Peyer's patch (tissue), 4 donors: Measurements from ENCODE around the gene FBXL3. TPM values are rescaled to one million over a fixed set of nuclear protein-coding genes. Genes with fewer than 3 reads are reported as not detected.
A peak's percentile ranks its signal among the peaks of the same experiment; 100 is the strongest.

Experiments used
- DNase-seq, 3 donors: peaks; one replicate each; pipeline ENCODE4 v3.0.0-alpha.2; 2017 to 2019
- H3K27ac ChIP-seq, 4 donors: fragments of 200-600 bp; sonication (generic); one replicate each; pipeline ENCODE4 v1.5.1; 2016 to 2019
- H3K27me3 ChIP-seq, 2 donors: fragments of 200-600 bp; sonication (generic); one replicate each; pipeline ENCODE4 v1.5.1; 2019
- H3K36me3 ChIP-seq, 3 donors: fragments of 200-600 bp; sonication (generic); one replicate each; pipeline ENCODE4 v1.5.1; 2016 to 2019
- H3K4me1 ChIP-seq, 4 donors: fragments of 200-600 bp; sonication (generic); one replicate each; pipeline ENCODE4 v1.5.1; 2016 to 2019
- H3K4me3 ChIP-seq, 4 donors: fragments of 200-600 bp; sonication (generic); 1 replicate in 3 of 4; 2 replicates in 1 of 4; pipeline ENCODE4 v1.5.1; 2016 to 2019; ENCODE audit warnings: mild to moderate bottlenecking in 1 of 4
- H3K9me3 ChIP-seq, 4 donors: fragments of 200-600 bp; sonication (generic); one replicate each; pipeline ENCODE4 v1.5.1; 2016 to 2019; ENCODE audit warnings: mild to moderate bottlenecking in 1 of 4
- POLR2A ChIP-seq, 2 donors: fragments of 450-650 bp; IDR thresholded peaks; one replicate each; pipeline ENCODE4 v1.5.1; 2017; ENCODE audit warnings: antibody characterized with exemption in 2 of 2, mild to moderate bottlenecking in 2 of 2, moderate library complexity in 2 of 2
- total RNA-seq, 4 donors: library from RNA; depleted of rRNA; stranded (reverse); fragments of >200 nt; gene quantifications; one replicate each; pipeline ENCODE4 v1.1.0, GENCODE V29; 2016
- TF ChIP-seq, protein P1 (sequence below), 6 experiments: fragments of 450-650 bp in 4 of 6; fragments of 200-600 bp in 2 of 6; sonication (generic) in 1 of 6; IDR thresholded peaks; one replicate each; pipeline ENCODE4 v1.5.1; 2017 to 2019; ENCODE audit warnings: antibody characterized with exemption in 6 of 6, mild to moderate bottlenecking in 3 of 6, moderate library complexity in 1 of 6

The FBXL3 gene
- total RNA-seq, 4 donors from 2014 or later = 48.7 to 66.2 (median 52.7) TPM

DNA sequence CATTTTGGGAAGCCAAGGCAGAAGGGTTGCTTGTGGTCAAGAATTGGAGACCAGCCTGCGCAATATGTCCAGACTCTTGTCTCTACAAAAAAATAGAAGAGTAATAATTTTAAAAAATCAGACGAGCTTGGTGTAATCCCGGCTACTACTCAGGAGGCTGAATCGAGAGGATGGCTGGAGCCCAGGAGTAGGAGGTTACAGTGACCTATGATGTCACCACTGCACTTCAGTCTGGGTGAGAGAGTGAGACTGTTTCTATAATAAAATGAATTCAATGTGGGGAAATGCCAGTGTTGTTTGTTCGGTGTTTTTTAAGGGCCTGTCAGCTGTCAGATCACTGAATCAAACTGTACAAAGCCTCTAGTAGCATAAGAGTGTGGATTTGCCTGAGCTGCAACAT is 1.2 kb upstream of the FBXL3 start:
- TF ChIP-seq, protein P1, sequence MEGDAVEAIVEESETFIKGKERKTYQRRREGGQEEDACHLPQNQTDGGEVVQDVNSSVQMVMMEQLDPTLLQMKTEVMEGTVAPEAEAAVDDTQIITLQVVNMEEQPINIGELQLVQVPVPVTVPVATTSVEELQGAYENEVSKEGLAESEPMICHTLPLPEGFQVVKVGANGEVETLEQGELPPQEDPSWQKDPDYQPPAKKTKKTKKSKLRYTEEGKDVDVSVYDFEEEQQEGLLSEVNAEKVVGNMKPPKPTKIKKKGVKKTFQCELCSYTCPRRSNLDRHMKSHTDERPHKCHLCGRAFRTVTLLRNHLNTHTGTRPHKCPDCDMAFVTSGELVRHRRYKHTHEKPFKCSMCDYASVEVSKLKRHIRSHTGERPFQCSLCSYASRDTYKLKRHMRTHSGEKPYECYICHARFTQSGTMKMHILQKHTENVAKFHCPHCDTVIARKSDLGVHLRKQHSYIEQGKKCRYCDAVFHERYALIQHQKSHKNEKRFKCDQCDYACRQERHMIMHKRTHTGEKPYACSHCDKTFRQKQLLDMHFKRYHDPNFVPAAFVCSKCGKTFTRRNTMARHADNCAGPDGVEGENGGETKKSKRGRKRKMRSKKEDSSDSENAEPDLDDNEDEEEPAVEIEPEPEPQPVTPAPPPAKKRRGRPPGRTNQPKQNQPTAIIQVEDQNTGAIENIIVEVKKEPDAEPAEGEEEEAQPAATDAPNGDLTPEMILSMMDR (IDR thresholded peaks at IDR 0.05) = no peak
- TF ChIP-seq POLR2A (IDR thresholded peaks at IDR 0.05) = no peak

DNA sequence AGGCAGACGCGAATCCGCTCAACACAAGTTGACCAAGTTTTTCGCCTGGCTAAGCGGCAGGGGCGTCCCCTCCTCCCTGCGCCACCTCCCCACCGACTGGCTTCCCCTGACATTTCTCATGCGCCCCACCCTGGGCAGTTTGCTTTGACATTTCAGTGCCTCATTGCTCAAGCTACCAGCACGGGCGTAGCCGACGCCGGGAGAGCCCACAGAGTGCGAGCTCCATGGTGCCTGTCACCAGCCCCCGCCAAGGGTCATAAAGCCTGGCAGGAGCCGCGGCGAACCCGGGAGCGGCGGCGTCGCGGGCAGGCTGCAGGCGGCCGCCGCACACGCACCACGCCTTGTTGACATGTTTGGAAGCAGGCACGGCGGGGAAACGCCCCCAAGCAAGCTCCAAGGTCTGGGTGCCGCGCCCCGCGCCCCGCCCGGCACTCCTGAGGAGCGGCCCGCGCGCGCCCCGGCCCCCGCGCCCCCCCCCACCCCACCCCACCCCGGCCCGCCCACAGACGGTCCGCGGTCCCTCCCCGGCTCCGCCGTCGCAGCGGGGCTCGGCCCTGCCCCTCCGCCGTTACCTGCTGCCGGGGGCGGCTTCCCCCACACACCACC is 601 bp downstream of the FBXL3 start:
- peak; percentile 53 to 75 for TF ChIP-seq POLR2A (IDR thresholded peaks at IDR 0.05)
- TF ChIP-seq, protein P1 (IDR thresholded peaks at IDR 0.05) = peak in 1 of 6 experiments; percentile 6
- H3K27me3 ChIP-seq = no peaks in the 10 kb centered on the region
- H3K4me1 ChIP-seq = peaks cover 0 to 50% (median 12%) of the 10 kb centered on the region in 4 donors
- peaks cover 0 to 3% (median 0%) of the 10 kb centered on the region in 3 donors for H3K36me3 ChIP-seq
- H3K9me3 ChIP-seq = no peaks in the 10 kb centered on the region
- DNase-seq = peak; percentile 75 to 95 (median 95)
- peak overlapping the region; percentile 95 to 100 (median 100) for H3K27ac ChIP-seq
- H3K4me3 ChIP-seq = peak overlapping the region; percentile 81 to 99 (median 94)

More for the DNA sequence above, 1.2 kb upstream of the FBXL3 start:
- Histone ChIP-seq H3K4me1 (peaks cover 0 to 32% (median 6%) of the 10 kb centered on the region in 4 donors), H3K27me3 (no peaks in the 10 kb centered on the region), H3K36me3 (no peaks in the 10 kb centered on the region), H3K27ac (peak overlapping the region in 2 of 4 donors; percentile 7 to 100), H3K4me3 (peak overlapping the region in 1 of 4 donors; percentile 99), H3K9me3 (no peaks in the 10 kb centered on the region)
- no peak for DNase-seq

DNA sequence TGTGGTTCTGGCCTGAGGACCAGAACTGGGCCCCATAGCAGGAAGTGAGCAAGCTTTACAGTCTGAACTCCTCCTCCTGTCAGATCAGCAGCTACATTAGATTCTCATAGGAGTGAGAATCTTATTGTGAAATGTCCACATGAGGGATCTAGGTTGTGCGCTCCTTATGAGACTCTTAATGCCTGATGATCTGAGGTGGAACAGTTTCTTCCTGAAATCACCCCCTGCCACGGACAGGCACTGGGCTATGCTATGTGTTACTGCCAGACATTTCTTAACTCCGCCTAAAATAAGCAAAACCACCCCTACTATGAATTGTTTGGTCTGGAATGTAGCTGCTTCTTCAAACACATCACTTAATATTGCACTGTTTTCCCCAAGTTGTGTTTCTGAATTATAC is 4.6 kb downstream of the FBXL3 start:
- Histone ChIP-seq H3K4me1 (peaks cover 0 to 69% (median 20%) of the 10 kb centered on the region in 4 donors), H3K27me3 (no peaks in the 10 kb centered on the region), H3K36me3 (peaks cover 0 to 13% (median 0%) of the 10 kb centered on the region in 3 donors), H3K27ac (peak overlapping the region in 1 of 4 donors; percentile 1), H3K4me3 (no peak overlapping the region), H3K9me3 (no peaks in the 10 kb centered on the region)
- TF ChIP-seq POLR2A (IDR thresholded peaks at IDR 0.05) = no peak
- TF ChIP-seq, protein P1 (IDR thresholded peaks at IDR 0.05) = no peak
- DNase-seq = no peak

DNA sequence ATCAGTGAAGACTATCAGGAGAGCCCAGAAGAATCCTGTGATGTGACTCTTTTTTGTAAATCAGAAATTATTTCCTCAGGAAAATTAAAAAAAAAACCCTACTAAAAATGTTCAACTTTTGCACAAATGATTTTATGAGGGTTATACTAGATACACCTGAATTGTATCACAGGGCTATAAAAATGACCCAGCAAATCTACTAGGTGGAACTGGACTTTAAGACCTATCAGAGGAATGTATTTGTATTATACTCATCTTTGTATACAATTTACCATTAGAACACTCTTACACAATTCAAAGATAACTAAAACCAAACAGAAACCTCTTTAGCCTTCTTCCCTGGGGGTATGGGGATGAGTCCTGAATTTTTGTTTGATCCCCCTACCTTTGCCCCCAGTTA is 7.2 kb downstream of the FBXL3 start:
- Histone ChIP-seq H3K9me3 (no peaks in the 10 kb centered on the region), H3K4me1 (peaks cover 0 to 73% (median 20%) of the 10 kb centered on the region in 4 donors), H3K4me3 (no peak overlapping the region), H3K27me3 (no peaks in the 10 kb centered on the region), H3K36me3 (peaks cover 0 to 39% (median 0%) of the 10 kb centered on the region in 3 donors), H3K27ac (peak overlapping the region in 2 of 4 donors; percentile 43 to 58)
- TF ChIP-seq POLR2A (IDR thresholded peaks at IDR 0.05) = no peak
- TF ChIP-seq, protein P1 (IDR thresholded peaks at IDR 0.05) = no peak
- DNase-seq = no peak

DNA sequence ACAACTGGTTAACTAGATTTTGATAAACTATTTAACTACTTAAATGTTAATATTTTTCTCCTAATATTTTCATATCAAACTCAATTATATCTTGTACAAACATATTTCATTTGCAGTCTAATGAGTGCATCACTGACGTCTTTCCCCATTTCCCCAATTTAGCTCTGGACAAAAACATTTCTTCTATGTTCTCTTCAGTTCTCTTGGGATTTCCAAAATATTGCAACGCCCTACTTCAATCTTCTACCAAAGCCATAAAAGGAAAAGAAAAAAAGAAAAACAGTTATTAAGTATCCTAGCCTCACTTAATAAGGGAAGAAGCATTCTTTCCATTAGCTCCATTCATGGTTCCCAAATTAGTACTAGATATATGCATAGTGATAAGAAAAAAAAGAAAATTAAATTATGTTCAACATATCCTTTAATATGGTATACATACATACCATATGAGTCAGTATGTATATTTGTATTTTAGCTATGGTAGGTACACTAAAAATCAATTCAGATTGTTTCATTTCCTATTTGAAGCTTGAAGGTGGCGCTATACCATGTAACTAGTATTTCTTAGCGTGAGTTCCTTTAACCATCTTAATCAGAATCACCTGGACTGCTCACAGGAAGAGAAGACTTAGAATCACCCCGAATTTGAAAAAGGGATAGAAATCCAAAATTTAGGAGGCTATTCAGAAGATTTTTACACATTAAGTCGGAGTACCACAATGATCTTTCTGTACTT is 9.9 kb downstream of the FBXL3 start:
- DNase-seq = no peak
- TF ChIP-seq POLR2A (IDR thresholded peaks at IDR 0.05) = no peak
- TF ChIP-seq, protein P1 (IDR thresholded peaks at IDR 0.05) = no peak
- no peak overlapping the region for H3K4me3 ChIP-seq
- H3K9me3 ChIP-seq = no peaks in the 10 kb centered on the region
- H3K4me1 ChIP-seq = peaks cover 0 to 46% (median 10%) of the 10 kb centered on the region in 4 donors
- H3K27me3 ChIP-seq = no peaks in the 10 kb centered on the region
- H3K27ac ChIP-seq = peak overlapping the region in 1 of 4 donors; percentile 29
- H3K36me3 ChIP-seq = peaks cover 0 to 65% (median 3%) of the 10 kb centered on the region in 3 donors
